Activated T-cell treated with anti-CD3 and anti-CD28 coated beads, Interleukin-2, amount 50 U/mL, for 48 hours (primary cell): Measurements from ENCODE around the gene BEST2.

ENCODE experiments used
- DNase-seq, 2 experiments: peaks; one replicate each; pipeline ENCODE4 v3.0.0-alpha.2; 2020

The BEST2 gene

DNA sequence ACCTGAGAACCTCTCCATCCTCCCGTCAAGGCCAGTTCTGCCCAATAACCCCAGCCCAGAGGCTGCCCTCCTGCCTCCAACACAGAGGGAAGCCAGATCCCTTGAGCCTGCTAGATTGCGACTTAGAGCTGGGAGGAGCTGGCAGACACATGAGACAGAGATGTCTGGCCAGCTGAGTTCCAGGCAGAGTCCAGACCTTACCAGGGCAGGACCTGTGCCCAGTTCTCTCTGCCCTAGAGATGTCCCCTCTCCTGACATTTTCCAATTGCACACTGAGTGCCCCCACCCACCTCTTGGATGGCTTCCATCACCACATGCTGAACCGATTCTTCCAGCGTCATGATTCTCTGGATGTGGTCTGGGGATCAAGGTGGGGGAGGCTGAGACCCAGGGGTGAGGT lies 20.7 kb downstream of the BEST2 start:
- no peak for DNase-seq

- DNase-seq, result no peak
These were observed 22.0 kb downstream of the BEST2 start for GRCh38 chr19:12773571-12773970.

DNA sequence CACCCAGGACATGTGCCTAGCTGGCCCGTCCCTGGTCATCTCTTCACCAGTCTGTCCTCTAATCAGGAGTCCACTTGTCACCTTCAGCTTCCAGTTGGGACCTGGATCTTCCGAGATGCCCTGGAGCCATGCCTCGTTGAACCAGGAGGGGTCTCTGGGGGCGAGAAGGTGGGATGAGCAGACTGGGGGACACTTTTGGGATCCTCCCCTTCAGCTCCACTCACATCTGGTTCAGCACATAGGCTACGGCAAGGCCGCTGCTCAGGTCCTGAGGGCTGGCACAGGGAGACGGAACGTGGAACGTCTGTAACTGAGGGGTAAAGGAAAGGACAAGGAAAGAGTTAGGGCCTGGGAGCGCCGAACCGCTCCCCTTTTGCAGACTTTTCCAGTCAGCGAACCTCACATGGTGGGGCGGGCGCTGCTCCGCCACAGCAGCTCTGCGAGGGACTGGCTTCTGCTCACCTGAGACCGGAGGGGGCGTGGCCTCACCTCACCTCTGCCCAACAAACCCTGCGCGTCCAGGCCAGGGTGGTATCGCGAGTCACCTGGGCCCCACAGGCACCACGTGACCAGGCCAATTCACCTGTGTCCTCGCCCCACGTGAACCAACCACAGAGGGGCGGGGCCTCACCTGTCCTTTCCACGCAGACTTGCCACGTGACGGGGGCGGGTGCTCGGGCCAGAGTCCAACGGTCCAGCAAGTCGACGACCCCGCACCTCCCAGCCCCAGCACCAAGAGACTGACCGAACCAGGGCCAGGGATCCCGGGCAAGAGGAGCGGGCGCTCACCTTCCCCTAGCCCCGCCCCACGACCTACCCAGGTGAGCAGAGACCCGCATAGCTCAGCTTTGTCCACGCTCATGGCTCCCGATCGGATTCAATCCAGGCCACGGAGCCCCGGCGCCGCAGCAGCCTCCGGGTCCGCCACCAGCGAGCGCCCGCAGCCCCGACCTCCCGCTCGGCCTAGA lies 23.3 kb downstream of the BEST2 start, which contains the start of gene HOOK2:
TSS of gene HOOK2 (minus strand) at position 965 of the 968 bp plus-strand sequence. CDS start at position 862, 103 bp downstream.
- peak in 1 of 2 experiments; percentile 39 for DNase-seq

GRCh38 chr19:12777217-12778016 lies 25.8 kb downstream of the BEST2 start:
- DNase-seq, result peak; percentile 92 to 93

DNA sequence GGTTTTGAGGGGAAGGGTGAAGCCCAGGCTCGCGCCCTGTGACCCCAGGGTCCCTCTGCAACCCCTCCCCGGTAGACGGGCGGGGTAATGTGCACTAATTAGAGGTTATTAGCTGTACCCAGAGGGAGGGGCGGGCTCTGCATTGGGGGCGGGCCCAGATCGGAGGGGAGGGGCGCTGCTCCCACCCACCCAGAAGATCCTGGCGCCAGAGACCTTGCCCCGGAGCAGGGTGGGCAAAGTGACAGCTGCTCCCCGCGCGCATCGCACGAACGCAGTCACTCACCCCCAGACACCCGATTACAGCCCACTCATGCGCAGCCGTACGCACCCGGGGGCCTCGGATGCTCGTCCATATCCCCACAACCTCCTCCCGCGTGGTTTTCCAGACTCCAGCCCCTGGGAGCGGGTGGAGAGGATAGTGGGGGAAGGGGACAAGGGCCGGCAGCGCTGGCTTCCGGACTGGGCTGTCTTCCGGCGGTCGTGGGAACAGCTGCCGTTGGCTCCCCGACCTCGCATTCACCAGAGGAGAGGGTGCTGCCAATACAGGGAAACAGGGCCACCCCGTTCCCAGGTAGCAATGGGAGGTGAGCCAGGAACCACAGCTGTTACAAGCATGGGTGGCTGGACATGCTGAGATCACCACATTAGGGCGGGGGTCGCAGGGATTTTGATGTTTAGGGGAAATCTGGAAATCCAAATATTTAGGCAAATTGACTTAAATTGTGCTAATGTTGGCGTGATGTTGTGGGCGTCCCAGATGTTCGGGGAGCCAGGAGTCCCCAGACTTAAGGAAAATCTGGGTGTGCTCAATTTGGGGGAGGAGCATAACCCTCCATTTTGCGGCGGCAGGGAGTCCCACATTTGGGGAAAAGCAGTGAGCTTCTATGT lies 26.7 kb downstream of the BEST2 start:
- peak; percentile 73 to 75 for DNase-seq

- no peak for DNase-seq
These were observed 27.2 kb downstream of the BEST2 start for GRCh38 chr19:12778905-12779161.

DNA sequence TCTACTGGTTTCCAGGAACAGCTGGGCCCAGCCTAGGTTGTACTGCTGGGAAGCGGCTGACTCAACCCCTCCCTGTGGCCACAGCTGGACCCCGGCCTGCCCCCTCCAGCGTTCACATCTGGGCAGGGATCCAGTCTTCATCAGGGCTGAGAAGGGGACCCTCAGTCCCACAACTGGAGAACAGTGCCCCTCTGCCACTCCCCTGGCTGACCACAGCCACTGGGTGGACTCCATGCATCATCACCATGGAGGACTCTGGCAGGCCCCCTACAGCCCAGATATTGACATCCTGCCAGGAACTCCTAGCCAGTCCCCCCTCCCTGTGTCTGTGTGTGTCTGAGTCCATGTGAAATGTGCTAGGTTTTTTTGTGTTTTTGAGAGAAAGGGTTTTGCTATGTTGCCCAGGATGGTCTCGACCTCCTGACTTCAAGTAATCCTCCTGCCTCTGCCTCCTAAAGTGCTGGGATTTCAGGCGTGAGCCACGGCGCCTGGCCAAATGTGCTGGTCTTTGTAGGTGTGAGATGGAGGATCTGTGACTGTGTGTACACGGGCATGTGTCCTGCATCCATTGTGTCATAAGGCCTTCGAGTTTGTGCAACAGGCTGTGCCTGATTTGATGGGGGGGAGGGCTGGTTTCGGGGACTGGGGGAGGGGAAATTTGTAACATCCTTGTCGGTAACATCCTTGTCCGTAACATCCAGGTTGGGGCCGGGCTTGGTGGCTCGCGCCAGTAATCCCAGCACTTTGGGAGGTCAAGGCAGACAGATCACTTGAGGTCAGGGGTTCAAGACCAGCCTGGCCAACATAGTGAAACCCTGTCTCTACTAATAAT lies 27.8 kb downstream of the BEST2 start:
- DNase-seq, result peak; percentile 44 to 49

DNA sequence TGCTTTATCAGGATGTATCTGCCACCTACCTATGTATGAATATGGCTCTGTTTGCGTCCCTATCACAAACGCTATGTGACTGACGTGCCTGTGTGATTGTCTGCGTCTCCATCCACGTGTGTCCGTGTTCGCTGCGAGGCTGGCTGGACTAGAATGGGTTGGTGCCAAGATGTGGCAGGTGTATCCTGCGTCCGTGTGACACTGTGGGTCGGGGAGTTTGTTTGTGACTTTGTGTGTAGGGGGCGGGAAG lies 30.5 kb downstream of the BEST2 start:
- no peak for DNase-seq

DNA sequence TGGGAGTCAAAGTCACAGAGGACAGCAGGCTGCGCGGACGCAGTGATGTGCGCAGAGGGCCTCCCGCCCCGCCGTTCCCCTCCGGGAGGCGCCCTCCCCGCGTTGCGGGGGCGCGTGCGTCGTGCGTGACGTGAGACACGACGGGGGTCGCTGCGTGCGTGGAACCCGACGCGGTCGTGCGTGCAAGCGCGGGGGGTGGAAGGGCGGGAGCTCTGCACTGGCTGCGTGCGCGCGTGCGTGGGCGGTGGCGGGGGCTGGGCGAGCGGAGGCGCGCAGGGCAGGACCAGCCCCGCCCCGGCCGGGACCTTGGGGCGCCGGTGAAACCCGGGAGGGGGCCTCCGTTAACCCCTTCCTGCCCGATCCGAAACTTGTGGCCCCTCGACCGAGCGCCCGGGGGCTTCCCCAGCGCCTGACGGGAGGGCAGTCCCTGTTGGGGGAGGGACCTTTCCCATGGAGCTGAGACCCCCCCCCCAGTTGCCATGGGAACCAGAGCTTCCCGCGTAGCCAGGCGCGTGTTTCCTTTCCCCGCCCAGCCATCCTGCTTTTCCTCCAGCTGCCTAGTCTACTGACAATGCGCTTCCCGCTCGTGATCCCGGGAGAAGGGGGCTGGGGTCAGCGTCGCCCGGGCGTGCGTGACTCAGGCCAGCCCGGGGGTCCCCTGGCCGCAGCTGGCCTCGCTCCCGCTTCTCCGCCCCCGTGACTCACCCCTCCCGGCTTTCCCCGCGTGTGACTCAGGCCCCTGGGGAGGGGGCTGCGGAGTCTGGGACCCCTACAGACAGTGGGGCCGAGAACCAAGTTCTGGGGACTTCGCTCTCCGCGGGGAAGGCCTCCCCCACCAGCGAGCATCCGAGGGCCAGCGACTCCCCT lies 31.1 kb downstream of the BEST2 start:
- peak; percentile 92 to 94 for DNase-seq

GRCh38 chr19:12783291-12783848 lies 31.8 kb downstream of the BEST2 start:
- no peak for DNase-seq

DNA sequence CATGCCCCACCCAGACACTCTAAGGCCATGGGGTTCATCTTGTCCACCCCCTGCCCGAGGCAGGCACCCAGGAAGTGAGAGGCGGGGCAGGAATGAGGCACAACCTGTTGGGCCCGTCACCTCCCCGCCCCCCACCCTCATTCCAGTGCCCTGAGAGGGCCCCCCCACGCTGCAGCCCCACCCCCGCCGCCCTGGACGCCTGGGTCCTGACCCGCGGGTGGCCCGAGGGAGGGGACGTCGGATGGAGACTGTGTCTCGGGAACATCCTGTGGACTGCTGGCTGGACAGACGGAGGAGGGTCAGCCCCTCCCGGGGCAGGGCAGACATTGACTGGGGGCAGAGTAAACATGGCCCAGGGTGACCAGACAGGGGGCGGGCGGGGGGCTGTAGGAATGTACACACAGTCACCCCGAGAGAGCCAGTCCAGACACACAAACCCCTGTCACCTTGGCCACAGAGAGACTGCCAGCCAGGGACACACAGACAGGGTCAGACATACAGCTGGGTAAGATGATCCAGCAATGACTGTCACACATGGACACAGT lies 32.3 kb downstream of the BEST2 start:
- DNase-seq, result peak; percentile 49 to 61

DNA sequence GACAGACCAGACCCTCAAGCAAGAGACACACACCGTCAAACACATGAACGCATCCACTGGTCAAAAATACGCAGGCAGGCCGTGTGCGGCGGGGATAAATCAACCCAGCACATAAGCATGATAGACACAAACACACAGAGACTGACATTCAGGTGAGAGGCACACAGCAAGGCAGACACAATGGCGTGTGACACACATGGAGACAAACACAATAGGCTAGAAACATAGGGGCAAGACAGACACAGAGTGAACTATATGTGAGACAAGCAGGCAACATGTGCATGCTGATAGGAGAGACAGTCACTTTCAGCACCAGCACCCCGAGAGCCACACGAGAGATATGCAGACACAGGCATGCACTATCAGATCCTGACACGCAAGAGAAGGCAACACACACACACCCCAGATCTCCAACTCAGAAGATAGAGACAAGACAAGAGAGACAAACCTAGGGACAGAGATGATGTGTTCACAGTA lies 32.8 kb downstream of the BEST2 start:
- DNase-seq, result no peak

DNA sequence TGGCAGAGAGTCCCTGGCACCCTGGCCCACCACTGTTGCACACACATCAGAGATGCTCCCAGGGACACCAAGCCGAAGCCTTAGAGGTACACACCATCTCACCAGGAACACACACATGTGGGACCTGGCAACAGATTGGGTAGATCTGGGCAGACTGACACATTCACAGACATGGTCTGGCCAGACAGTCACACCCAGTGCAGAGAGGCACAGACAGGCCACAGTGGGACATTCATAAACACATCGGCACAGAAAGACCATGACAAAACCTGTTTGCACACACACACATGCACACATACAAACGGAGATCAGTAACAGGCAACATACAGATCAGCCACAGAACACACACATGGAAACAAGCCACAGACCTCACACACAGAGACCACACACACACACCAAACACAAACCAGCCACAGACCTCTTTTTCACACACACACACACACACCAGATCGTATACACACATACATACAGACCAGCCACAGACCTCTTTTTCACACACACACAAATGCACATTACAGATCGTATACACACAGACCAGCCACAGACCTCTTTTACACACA lies 33.4 kb downstream of the BEST2 start:
- peak; percentile 56 to 59 for DNase-seq

DNA sequence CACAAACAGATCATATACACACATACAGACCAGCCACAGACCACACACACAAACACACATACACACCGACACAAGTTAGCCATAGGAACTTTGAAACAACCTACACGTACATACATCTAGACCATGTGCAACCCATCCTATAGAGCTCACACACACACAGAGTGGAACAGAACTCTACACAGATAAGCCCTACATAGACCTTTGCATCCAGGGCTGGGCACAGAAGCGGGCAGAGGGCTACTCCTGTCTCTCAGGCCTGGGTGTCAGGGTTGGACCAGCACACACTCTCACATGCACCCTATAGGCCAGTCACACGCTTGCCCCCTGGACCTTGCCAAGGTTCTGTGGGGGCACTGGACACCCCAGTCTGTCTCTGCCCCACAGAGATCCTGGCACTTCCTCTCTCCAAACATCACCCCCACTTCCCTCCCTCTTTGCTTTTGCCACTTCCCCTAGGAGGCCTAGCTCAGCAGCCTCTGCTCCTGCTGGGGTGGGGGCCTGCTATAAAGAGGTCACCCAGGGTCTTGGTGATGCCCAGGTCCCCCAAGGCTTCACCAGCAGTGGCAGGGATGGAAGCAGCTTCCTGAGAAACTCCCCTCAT lies 33.9 kb downstream of the BEST2 start:
- peak in 1 of 2 experiments; percentile 44 for DNase-seq

- DNase-seq, result peak in 1 of 2 experiments; percentile 46
These were observed 34.7 kb downstream of the BEST2 start for GRCh38 chr19:12786141-12786870.

DNA sequence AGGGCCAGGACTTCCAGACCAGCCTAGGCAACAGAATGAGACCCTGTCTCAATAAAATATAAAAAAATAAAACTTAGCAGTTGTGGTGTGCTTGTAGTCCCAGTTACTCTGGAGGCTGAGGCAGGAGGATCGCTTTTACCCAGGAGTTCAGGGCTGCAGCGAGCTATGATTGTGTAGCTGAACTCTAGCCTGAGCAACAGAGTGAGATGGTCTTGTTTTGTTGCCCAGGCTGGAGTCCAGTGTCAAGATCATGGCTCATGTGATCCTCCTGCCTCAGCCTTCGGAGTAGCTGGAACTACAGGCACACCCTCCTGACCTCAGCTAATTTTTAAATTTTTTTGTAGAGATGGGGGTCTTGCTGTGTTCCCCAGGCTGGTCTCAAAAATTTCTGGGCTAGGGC lies 35.4 kb downstream of the BEST2 start:
- no peak for DNase-seq

- DNase-seq, result no peak
These were observed 35.9 kb downstream of the BEST2 start for GRCh38 chr19:12787458-12787857.

DNA sequence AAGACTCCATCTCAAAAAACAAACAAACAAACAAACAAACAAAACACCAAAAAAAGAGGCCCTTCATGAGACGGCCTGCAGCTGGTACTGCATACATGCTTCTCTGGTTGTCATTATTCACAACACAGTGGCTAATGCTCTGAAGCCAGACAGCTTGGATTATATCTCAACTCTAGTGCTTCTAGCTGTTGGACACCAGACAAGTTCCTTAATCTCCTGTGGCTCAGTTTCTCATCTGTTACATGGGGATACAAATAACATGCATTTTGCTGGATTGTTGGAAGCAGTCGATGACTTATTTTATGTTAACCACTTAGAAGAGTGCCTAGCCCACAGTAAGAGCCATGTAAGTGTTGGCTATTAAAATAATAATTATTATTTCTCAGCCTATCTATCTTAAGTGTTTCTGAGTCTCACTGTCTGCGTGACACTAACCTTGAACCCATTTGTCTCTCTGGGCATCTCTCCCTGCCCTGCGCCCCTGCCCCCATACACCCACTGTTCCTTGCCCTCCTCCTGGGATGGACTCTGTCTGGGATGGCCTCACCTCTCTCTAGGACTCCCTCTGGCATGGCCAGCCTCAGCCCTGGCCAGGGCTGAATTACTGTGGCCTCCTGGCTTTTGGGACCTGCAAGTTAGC lies 36.6 kb downstream of the BEST2 start:
- no peak for DNase-seq
